Stimulated activated CD8-positive, alpha-beta memory T cell treated with anti-CD3 and anti-CD28 coated beads, Interleukin-4, amount 100 ng/mL, for 1 hour (primary cell): ENCODE measurements around the gene ZNF581.

Source experiments
- DNase-seq, 2 donors: peaks; one replicate each; pipeline ENCODE4 v3.0.0-alpha.2; 2020; ENCODE audit warnings: low read depth in 2 of 2, low spot score in 1 of 2

ZNF581 gene

GRCh38 chr19:55692681-55693081, 49.2 kb downstream of the ZNF581 start:
- DNase-seq: no peak

DNA sequence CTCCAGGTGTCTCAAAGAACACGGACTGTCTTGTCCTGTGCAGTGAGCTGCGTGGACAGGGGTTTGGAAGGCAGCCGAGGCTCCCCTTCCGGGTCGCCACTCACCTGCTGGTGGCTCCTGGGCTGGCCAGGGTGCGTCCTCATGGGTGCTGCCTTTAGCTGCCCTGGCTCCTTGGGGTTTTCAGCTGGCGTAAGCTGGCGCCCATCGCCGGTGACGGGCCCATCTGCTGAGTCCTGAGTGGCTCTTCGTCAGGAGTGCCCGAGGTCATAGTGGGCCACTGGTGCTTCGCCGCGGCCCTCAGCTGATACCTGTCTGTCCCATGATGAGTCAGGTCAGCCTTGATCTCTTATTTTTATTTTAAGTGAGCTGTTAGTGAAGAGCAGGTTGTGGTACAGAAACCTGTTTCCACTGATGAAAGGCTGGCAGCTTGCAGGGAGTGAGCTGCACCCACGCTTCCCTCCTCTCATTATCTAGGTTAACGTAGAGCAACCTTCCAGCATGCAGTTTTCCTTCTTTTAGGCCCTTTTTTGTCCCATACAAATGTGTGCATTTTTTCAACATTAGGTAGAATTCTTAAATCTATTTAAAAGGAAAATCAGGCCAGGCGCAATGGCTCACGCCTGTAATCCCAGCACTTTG, 50.0 kb downstream of the ZNF581 start:
- DNase-seq: no peak

DNA sequence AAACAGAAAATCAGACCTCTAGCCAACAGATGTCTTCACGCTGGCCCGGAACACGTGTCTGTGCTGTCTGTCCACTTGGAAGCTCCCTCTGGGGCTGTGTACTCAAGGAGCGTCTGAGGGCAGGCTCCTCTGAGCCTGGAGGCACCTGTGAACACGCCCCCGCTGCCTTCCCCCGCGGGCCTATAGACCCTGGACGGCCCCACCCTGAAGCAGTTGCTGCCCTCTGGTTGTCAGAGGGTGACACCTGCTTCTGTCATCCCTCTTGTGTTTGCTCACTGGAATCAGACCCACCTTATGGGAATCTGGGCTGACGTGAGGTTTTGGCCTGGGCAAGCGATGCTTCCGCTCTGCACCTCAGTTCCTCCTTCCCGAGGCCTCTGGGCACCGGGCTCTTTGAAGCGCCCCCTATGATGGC, 50.8 kb downstream of the ZNF581 start:
- no peak for DNase-seq

DNA sequence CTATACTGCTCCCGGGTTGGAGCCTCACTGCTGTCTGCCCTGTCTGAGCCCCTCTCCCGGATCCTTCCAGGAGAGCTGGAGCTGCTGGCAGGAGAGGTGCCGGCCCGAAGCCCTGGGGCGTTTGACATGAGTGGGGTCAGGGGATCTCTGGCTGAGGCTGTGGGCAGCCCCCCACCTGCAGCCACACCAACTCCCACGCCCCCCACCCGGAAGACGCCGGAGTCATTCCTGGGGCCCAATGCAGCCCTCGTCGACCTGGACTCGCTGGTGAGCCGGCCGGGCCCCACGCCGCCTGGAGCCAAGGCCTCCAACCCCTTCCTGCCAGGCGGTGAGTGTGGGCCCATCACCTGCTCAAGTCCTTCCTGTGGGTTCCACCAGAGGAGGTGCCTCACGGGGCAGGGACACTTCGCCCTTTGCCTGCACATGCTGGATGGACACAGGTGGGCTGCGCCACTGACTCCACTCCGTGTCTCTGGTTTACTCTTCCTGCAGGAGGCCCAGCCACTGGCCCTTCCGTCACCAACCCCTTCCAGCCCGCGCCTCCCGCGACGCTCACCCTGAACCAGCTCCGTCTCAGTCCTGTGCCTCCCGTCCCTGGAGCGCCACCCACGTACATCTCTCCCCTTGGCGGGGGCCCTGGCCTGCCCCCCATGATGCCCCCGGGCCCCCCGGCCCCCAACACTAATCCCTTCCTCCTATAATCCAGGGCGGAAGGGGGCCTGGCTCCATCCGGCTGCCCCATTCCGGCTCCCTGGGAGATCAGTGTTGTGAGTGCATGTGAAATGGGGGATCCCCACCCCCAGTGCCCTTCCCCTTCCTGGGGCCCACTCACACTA, 51.4 kb downstream of the ZNF581 start:
- DNase-seq: no peak
